GM19455 (cell line): ENCODE data around the gene TAS2R41.

Experiments used
- ATAC-seq: cut with Tn5 transposase; IDR thresholded peaks from one replicate; pipeline ENCODE4 v1.9.1; 2021; ENCODE audit not compliant: unreplicated experiment

Gene TAS2R41

GRCh38 chr7:143492799-143493739, 15.4 kb downstream of the TAS2R41 start:
- ATAC-seq: no peak

DNA sequence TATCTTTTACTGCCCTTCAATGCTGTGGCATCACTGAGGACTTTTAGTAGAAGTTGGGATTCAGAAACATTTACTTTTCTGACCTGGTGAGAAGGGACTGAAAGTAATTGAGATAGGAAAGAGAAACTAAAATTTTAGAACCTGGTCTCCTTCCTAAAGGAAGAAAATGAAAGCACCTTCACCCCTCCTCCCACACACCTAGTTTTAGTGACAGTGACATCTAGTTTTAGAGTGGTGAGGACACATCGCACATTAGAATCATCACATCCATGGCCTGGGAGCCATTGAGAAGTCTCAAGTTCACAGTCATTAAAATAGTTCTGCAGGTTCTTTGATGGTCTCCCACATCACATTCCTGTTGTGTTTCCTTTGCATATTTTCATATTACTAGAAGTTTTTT, 16.1 kb downstream of the TAS2R41 start:
- ATAC-seq: no peak

- no peak for ATAC-seq
Observed at GRCh38 chr7:143494622-143495021, 16.9 kb downstream of the TAS2R41 start.

- ATAC-seq: no peak
Observed at GRCh38 chr7:143495851-143496250, 18.2 kb downstream of the TAS2R41 start.

DNA sequence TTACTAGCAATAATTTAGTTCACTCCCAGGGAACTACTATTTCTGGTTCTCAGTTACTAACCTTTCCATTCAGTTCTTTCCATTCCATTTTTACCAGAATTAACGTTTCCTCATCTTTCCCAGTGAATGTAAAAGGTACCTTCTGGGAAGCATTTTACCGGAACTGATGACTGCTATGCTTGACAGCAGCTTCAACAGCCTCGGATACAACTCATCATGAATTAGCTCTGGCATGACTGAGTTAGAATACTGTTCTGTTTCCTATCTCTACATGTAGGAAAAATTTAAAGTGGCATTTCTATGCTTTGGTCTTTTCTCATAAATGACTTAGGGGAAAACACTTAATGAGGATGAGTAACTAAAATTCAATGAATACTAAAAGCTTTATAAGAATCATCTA, 18.6 kb downstream of the TAS2R41 start:
- ATAC-seq: no peak

DNA sequence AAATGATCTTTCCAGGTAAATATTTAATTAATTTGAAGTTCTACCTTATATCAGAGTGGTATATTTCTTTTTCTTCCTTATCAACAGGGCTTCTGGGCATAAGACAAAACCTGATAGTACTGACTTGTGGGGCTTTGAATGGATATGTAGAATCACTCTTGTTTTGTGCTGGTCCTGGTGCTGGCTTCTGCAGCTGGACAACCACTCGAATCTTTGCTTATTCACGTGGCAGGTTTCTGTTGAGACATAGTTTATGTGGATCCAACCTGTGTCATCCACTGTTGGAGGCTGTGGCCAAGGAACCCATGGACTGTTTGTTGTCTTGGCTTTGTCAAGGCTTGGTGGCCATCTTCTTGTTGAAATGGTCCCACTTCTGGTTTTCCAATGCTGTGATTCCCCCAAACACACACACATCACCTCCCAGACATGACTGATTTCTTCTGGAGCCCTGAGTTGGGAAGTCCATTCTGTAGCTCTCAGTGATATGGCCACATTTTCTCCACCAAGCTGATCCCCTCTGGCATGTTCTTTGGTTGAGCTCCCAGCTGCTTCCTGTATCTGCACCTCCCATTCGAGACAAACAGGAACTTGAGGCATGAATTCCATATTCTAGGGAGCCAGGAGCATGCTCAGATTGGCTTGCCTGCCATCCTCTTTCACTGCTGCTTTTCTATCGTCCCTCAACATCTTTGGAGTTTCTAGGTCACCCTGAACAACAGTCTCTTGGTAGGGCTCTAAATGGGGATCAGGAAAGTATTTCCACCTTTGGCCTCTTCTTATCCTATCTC, 19.5 kb downstream of the TAS2R41 start:
- ATAC-seq: no peak

DNA sequence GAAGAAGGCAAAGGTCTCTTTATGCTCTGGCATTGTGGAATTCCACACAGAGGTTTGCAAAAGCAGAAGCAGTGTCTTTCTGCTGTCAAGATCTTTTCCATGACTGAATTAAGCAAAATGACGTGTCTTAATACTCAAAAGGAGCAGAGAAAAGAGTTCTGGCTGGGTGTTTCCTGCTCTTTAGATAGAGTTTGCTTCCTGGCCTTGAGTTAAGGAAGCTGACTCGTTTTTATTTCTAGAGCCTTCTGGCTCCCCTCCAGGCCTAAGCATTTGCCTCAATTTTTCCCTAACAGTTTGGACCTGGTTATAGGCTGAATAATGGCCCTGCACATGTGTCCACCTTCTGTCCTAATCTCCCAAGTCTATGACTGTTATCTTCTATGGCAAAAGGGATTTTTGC, 21.6 kb downstream of the TAS2R41 start:
- ATAC-seq: no peak

GRCh38 chr7:143499743-143500348, 22.2 kb downstream of the TAS2R41 start:
- ATAC-seq: no peak

GRCh38 chr7:143503261-143503660, 25.6 kb downstream of the TAS2R41 start:
- ATAC-seq: no peak

- no peak for ATAC-seq
Observed at GRCh38 chr7:143504215-143504936, 26.7 kb downstream of the TAS2R41 start.

- ATAC-seq: no peak
Observed at GRCh38 chr7:143504937-143505297, 27.2 kb downstream of the TAS2R41 start.

- no peak for ATAC-seq
Observed at GRCh38 chr7:143505838-143506237, 28.2 kb downstream of the TAS2R41 start.

GRCh38 chr7:143507094-143507518, 29.4 kb downstream of the TAS2R41 start:
- ATAC-seq: no peak

GRCh38 chr7:143507534-143508055, 29.9 kb downstream of the TAS2R41 start:
- ATAC-seq: no peak

DNA sequence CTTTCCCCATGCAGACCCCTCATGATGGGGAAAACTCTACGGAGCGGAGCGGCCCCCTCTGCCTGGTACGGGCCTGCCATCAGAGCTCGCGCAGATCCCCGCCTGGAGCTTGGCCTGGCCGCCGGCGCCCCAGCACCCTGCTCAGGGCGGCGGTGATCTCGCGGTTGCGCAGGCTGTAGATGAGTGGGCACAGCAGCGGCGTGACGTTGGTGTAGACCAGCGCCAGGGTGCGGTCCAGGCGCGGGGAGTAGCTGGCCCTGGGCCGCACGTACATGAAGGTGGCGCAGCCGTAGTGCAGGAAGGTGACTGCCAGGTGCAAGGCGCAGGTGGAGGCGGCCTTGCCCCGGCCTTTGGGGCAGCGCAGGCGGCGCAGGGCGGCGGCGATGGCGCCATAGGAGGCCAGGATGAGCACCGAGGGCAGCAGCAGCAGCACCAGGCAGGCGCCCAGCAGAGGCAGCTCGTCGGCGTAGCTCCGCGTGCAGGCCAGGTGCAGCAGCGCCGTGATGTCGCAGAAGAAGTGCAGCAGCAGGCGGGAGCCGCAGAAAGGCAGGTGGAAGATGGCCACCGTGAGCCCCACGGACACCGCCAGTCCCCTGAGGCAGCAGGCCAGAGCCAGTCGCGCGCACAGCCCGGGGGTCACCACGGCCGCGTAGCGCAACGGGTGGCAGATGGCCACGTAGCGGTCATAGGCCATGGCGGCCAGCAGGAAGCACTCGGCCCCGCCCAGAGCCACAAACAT, 33.4 kb downstream of the TAS2R41 start:
- no peak for ATAC-seq

- ATAC-seq: no peak
Observed at GRCh38 chr7:143511593-143512047, 33.9 kb downstream of the TAS2R41 start.

- no peak for ATAC-seq
Observed at GRCh38 chr7:143512488-143513340, 35.0 kb downstream of the TAS2R41 start.

- ATAC-seq: no peak
Observed at GRCh38 chr7:143514487-143514886, 36.8 kb downstream of the TAS2R41 start.
